LNCaP clone FGC (cell line): Measurements from ENCODE around the gene CPLX1.

Source experiments
- DNase-seq: peaks from one replicate; pipeline ENCODE4 v3.0.0-alpha.2; 2011; ENCODE audit warnings: low read depth
- H3K4me3 ChIP-seq: 2 replicates; pipeline ENCODE4 v1.5.1; 2011; ENCODE audit warnings: mild to moderate bottlenecking, low read depth, low read length, control low read depth
- CTCF ChIP-seq: IDR thresholded peaks from 2 replicates; pipeline ENCODE4 v1.5.1; 2012; ENCODE audit warnings: mild to moderate bottlenecking; ENCODE audit not compliant: control insufficient read depth, insufficient read depth; ENCODE audit errors: extremely low read depth

The CPLX1 gene

GRCh38 chr4:819401-820229 lies 6.3 kb downstream of the CPLX1 start:
- DNase-seq: no peak
- no peak overlapping the region for H3K4me3 ChIP-seq
- TF ChIP-seq CTCF: no peak

- no peak for TF ChIP-seq CTCF
- DNase-seq: no peak
- no peak overlapping the region for H3K4me3 ChIP-seq
These were observed 7.6 kb downstream of the CPLX1 start for GRCh38 chr4:818106-818921.

GRCh38 chr4:815464-816146 lies 10.3 kb downstream of the CPLX1 start:
- DNase-seq: peak; percentile 52
- no peak for TF ChIP-seq CTCF
- H3K4me3 ChIP-seq: no peak overlapping the region

- no peak for TF ChIP-seq CTCF
- DNase-seq: no peak
- no peak overlapping the region for H3K4me3 ChIP-seq
These were observed 11.5 kb downstream of the CPLX1 start for GRCh38 chr4:814312-814850.

GRCh38 chr4:813900-814299 lies 12.0 kb downstream of the CPLX1 start:
- H3K4me3 ChIP-seq: no peak overlapping the region
- TF ChIP-seq CTCF: no peak
- no peak for DNase-seq

- H3K4me3 ChIP-seq: no peak overlapping the region
- TF ChIP-seq CTCF: no peak
- no peak for DNase-seq
These were observed 16.9 kb downstream of the CPLX1 start for GRCh38 chr4:808860-809570.
